Measurements from ENCODE around the gene SPTBN2.
"Not testable (repeated sequence)": the region's sequence is repeated elsewhere in the genome, so short reads cannot be mapped to it uniquely, and the experiment has no call there.

The SPTBN2 gene

GRCh38 chr11:66724167-66724566 is 4.8 kb downstream of the SPTBN2 start:
- not testable (repeated sequence) for DNase-seq (ENCODE audit: low spot score)

GRCh38 chr11:66723693-66724092 is 5.3 kb downstream of the SPTBN2 start:
- DNase-seq (ENCODE audit: low spot score) = no peak

- DNase-seq (ENCODE audit: low spot score) = no peak
Observed at GRCh38 chr11:66722745-66723651, 6.0 kb downstream of the SPTBN2 start.

DNA sequence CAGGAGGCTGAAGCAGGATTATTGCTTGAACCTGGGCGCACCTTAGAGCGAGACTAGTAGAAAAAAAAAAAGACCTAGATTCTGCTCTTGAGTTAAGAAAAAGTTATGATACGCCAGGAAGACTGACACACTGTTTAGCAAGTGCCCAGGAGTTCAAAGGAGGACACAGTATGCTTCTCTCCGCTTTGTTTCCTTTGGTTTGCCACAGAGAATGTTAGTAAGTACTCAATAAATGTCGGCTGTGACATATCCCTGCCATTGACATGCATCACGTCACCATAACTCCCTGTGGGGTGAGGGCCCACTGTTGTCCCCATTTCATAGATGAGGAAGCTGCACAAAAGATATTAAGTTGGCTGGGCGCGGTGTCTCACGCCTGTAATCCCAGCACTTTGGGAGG is 7.1 kb downstream of the SPTBN2 start:
- no peak for DNase-seq (ENCODE audit: low spot score)

GRCh38 chr11:66720899-66721470 is 8.0 kb downstream of the SPTBN2 start:
- no peak for DNase-seq (ENCODE audit: low spot score)

GRCh38 chr11:66720223-66720898 is 8.7 kb downstream of the SPTBN2 start:
- DNase-seq (ENCODE audit: low spot score) = peak; percentile 17

GRCh38 chr11:66719111-66719872 is 9.7 kb downstream of the SPTBN2 start:
- no peak for DNase-seq (ENCODE audit: low spot score)

DNA sequence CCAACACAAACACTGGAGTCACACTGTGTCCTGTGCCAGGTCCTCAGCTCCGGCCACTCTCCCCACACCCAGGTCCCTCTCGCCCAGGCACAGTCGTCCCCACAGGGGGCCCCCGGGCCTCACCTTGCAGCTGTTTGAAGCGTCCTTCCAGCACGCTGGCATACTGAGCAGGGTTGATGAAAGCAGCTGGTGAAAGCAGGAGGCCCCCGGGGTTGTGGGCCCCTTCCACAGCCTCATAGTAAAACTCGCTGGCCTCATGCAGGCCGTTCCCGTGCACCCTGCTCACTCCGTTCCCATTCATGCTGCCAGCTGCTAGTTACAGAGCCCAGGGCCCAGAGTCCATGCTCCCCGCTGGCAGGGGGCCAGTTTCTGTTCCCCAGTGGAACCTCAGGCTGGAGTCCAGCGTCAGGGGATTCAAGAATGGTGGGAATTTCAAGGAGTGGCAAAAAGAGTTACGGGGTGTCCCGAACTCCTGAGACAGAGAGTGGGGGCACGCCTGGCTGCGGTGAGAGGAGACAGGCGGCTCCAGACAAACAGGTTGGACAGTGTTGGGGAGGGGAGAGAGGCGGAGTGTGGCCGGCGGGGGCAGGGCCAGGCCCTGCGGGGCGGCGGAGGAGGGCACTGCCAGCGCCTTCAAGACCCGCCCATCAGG is 10.6 kb downstream of the SPTBN2 start:
- no peak for DNase-seq (ENCODE audit: low spot score)

- no peak for DNase-seq (ENCODE audit: low spot score)
Observed at GRCh38 chr11:66717925-66718319, 11.1 kb downstream of the SPTBN2 start.

DNA sequence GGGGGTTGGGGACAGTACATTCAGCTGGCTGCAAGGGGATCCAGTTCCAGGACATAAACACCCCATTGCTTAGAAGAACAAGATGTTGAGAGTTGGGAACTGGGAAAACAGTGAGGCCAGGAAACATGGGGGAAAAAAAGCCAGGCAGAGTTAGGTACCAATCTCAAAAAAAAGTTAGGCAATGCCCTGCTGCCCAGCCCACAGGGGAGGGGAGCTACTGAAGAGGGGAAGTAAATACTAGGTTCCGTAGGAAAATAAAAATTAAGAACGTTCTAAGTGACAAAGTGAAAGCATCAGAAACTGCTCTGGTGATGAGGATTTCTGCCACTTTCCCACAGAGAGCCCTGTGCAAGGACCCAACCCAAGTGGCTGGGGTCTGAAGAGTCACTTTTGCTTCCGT is 12.0 kb downstream of the SPTBN2 start:
- no peak for DNase-seq (ENCODE audit: low spot score)

- no peak for DNase-seq (ENCODE audit: low spot score)
Observed at GRCh38 chr11:66715346-66716085, 13.5 kb downstream of the SPTBN2 start.

GRCh38 chr11:66713746-66714480 is 15.1 kb downstream of the SPTBN2 start:
- DNase-seq (ENCODE audit: low spot score) = no peak

GRCh38 chr11:66710384-66710930 is 18.6 kb downstream of the SPTBN2 start:
- no peak for DNase-seq (ENCODE audit: low spot score)

DNA sequence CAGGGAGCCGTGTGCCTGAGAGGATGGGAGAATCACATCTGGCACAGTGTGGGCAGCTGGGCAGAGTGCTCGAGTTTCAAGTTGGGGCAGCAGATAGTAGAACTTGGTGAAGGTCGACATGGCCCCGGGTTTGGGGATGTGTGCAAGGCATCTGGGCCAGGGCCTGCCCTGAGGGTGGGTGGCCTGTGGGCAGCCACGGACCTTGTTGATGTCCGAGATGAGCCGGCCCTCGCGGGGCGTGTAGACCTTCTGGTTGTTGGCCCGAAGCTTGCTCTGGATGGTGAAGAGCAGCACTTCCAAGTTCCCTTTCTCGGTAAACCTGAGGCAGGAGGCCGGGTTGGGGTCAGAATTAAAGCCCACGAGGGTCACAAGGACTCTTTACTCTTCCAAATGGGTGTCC is 20.3 kb downstream of the SPTBN2 start:
- no peak for DNase-seq (ENCODE audit: low spot score)

DNA sequence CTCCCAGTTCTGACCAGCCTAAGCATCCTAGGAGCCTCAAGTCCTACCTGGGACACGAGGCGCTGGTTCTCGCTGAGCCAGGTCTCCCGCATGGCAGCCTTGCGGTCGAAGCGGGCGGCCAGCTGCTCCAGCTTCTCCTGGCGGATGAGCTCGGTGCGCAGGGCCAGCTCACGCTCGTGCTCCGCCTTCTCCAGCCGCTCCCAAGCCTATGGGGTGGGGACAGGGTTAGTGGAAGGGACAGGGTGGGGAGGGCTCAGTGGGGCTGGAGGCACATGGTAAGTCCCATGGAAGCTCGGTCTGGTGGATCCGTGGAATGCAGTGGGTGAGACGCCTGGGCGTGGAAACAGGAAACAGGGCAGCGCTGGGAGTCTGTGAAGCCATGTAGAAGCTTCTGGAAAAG is 20.9 kb downstream of the SPTBN2 start:
- DNase-seq (ENCODE audit: low spot score) = no peak

DNA sequence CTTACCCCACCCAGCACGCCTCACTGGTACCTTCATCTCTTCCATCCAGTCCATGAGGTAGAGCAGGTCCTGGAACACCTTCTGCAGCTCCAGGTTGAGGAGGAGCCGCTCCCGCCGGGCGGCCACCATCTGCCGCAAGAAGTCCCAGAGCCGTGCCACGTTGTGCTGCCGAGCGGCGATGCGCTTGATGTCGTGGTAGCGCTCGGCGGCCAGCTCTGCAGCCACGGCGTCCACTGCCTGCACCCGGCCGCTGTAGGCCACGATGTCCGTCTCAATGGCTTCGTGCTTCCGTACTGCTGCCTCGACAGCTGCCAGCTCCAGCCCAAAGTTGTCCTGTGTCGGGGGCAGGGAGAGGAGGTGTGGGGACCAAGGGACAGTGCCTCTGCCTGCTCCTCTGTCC is 21.5 kb downstream of the SPTBN2 start:
- no peak for DNase-seq (ENCODE audit: low spot score)

DNA sequence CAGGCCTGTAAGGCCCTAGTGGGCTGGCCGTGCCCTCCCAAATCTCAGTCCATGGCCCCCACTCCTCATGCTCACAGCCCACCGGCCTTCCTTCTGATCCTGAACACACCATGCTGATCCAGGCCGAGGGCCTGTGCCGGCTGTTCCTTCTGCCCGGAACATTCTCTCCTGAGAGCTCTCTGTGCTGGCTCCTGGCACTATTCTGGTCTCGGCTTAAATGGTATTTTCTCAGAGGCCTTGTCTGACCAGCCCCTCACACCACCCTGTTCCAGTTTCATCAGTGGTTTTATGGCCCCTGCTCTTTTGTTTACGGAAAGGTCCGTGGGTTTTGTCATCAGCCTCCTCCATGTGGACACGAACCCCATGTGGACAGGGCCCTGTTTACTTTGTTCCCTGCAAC is 22.0 kb downstream of the SPTBN2 start:
- no peak for DNase-seq (ENCODE audit: low spot score)

DNA sequence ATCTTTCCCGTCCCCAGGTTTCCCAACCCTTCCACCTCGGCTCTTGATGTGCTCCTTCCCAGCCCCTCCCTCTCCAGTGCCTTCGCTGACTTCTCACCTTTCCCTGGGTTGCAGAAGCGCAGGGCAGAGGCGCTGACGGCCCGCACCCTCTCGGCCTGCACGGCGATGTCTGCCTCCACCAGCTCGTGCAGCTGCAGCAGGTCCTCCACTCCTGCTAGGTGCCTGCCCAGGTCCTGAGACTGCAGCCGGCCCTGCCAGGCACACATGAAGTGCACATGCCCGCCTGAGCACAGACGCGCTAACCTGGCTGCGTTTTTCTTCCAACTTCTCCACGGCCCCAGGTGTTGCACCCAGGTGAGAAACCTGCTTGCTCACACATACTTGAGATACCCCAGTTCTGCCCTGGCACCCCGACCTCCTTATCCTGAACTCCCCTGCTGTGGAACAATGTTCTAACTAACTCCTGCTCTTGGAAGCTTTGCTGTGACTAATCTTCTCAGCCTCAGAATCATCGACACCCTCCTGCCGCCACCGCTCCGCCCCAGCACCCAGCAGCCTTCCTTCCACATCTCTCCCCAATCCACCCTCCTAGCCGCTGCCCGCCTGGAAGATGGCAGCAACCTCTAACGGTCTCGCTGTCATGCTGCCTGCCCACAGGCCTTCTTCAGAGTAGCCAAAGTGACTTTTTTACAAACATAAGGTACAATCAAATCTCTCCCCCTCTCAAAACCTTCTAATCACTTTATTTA is 23.3 kb downstream of the SPTBN2 start:
- no peak for DNase-seq (ENCODE audit: low spot score)

GRCh38 chr11:66704659-66705360 is 24.2 kb downstream of the SPTBN2 start:
- DNase-seq (ENCODE audit: low spot score) = no peak

All from CD4-positive, alpha-beta T cell treated with Interleukin-6 at 100 ng/mL for 8 hours (primary cell).